Neural progenitor cell (in vitro differentiated cells): ENCODE results near the gene CCDC177.

Source experiments
- EZH2 ChIP-seq: fragments of 200-600 bp; sonication (generic); IDR thresholded peaks from 2 replicates; pipeline ENCODE4 v1.6.1; 2017; ENCODE audit warnings: antibody characterized with exemption, mild to moderate bottlenecking, moderate library complexity
- EZH2phosphoT487 ChIP-seq: fragments of 200-600 bp; sonication (generic); IDR thresholded peaks from 2 replicates; pipeline ENCODE4 v1.6.1; 2017; ENCODE audit warnings: antibody characterized with exemption
- TF ChIP-seq, protein P1 (sequence below): fragments of 200-600 bp; sonication (generic); IDR thresholded peaks from 2 replicates; pipeline ENCODE4 v1.5.1; 2017; ENCODE audit warnings: antibody characterized with exemption, mild to moderate bottlenecking

DNA sequence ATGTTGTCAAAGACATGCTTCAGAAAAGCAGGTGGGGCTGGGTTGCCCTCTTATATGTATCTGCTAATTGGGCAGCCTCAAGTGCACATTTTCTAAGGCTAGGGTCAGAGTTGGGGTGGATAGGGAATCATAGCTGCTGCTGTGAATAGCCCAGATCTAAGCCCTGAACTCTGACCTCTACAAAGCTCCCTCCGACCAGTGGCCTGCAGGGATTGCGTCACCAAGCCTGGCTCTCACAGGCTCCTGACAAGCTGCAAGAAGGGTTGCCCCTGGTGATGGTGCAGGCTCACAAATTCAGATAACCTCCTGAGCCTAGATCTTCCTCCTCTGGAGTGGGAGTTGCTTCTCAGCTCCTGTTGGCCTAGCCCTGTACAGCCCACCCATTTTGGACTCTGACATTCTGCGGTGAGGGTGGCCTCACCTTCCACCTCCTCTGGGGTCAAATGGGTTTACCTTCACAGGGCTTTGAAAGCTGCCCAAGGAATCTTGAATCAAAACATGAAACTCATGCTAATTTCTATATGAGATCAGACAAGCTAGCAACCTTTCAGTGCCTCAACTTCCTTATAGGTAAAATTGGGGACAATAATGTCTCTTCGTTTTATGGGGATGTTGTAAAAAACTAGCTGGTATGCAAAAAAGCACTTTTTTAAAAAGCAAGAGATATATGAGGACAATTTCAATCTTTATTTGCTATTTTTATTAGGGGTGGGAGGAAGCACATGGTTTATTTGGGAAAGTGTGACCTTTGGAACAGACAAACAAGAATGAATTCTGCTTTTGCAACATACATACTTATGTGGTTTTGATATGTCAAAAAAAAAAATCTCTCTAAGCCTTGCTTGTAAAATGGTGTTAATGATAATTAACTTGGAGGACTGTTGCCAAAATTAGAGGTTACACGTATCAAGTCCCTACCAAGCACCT is 31.9 kb upstream of the CCDC177 start:
- TF ChIP-seq, protein P1, sequence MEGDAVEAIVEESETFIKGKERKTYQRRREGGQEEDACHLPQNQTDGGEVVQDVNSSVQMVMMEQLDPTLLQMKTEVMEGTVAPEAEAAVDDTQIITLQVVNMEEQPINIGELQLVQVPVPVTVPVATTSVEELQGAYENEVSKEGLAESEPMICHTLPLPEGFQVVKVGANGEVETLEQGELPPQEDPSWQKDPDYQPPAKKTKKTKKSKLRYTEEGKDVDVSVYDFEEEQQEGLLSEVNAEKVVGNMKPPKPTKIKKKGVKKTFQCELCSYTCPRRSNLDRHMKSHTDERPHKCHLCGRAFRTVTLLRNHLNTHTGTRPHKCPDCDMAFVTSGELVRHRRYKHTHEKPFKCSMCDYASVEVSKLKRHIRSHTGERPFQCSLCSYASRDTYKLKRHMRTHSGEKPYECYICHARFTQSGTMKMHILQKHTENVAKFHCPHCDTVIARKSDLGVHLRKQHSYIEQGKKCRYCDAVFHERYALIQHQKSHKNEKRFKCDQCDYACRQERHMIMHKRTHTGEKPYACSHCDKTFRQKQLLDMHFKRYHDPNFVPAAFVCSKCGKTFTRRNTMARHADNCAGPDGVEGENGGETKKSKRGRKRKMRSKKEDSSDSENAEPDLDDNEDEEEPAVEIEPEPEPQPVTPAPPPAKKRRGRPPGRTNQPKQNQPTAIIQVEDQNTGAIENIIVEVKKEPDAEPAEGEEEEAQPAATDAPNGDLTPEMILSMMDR, result no peak
- TF ChIP-seq EZH2phosphoT487, result no peak
- no peak for TF ChIP-seq EZH2
